GM12875 (cell line): ENCODE data around the gene STX1B.

Experiments
- H3K4me3 ChIP-seq: one replicate; pipeline ENCODE4 v1.5.1; 2011; ENCODE audit warnings: low read depth, low read length, control low read depth
- CTCF ChIP-seq: IDR thresholded peaks from 2 replicates; pipeline ENCODE4 v1.5.1; 2011; ENCODE audit warnings: low read depth, mild to moderate bottlenecking, control low read depth, inconsistent platforms, low read length, moderate library complexity, borderline replicate concordance; ENCODE audit not compliant: insufficient read depth

Gene STX1B

DNA sequence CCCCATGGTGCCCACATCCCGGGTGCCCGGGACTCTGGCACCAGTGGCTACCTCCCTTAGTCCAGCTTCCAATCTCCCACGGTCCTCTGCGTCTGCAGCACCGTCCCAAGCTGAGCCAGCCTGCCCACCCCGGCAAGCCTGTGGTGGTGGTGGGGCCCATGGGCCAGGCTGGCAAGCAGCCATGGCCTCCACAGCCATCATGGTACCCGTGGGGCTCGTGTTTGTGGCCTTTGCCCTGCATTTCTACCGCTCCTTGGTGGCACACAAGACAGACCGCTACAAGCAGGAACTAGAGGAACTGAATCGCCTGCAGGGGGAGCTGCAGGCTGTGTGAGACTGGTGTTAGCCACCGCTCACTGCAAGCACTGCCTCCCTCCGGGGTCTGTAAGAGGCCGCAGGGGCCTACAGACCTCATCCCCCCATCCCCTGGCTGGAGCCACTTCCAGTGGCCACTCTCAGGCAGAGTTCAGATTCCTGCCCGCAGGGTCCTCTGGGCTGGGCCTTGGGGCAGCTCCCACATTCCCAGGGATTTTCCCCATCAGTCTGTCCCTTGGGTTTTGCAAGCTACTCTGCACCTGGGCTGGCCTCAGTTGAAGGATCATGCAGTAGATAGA lies 56.8 kb downstream of the STX1B start:
- TF ChIP-seq CTCF: peak; percentile 82
- no peak overlapping the region for H3K4me3 ChIP-seq

GRCh38 chr16:30953111-30953510 lies 57.3 kb downstream of the STX1B start:
- H3K4me3 ChIP-seq: no peak overlapping the region
- TF ChIP-seq CTCF: no peak

DNA sequence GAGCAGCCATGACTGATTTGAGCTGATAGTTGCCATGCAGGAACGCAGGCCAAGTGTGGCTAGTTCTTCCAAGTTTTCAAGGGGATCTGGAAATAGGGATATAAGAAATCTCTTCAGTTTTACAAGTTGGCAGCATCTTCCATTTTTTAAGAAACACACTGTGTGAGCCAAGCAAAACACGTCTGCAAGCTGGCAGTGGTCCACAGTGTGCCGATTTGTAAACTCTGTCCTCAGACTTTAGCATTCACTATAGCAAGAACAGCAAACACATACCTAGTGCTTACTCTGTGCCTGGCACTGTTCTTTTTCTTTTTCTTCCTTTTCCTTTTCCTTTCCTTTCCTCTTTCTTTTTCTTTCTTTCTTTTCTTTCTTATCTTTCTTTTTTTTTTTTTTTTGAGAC lies 58.7 kb downstream of the STX1B start:
- H3K4me3 ChIP-seq: no peak overlapping the region
- no peak for TF ChIP-seq CTCF

DNA sequence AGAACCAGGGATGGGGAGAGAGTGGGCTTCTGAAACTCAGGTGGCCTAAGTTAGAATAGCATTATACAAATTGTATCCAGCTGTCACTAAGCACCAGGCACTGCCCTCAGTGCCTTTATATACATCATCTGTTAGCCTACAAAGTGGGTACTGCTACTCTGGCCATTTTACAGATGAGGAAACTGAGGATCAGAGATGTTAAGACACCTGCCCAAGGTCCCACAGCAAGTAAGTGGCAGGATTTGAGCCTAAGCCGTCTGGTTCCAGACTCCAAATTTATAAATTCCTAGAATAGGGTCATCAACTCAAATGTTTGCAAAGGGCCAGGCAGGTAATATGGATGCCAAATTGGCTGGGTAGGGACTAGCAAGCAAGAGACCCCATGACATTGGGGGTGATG lies 59.2 kb downstream of the STX1B start:
- H3K4me3 ChIP-seq: no peak overlapping the region
- no peak for TF ChIP-seq CTCF

DNA sequence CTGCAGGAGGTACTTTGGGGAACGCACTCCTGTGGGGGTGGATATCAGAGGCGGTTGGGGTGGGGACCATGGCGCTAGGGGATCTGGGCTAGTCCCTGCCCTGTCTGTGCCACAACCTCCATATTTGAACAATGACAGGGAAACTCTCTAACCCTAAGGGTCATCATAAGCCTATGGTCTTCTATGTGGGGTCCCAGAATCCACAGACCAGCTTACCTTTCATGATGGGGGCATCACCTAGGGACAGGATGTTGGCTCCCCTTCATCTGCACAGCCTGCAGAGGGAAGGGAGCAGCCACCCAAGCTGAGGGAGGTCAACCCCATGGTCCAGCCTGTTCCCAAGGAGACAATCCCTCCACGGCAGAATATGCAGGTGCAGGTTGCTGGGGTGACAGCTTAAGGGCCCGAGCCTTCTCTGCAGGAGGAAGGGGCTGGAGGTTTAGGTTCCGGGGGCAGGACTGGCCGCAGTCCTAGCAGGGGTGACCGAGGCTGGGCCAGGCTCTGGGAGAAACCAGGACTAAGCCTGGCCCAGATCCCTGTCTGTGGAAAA lies 59.8 kb downstream of the STX1B start:
- TF ChIP-seq CTCF: no peak
- peak overlapping the region; percentile 86 for H3K4me3 ChIP-seq

DNA sequence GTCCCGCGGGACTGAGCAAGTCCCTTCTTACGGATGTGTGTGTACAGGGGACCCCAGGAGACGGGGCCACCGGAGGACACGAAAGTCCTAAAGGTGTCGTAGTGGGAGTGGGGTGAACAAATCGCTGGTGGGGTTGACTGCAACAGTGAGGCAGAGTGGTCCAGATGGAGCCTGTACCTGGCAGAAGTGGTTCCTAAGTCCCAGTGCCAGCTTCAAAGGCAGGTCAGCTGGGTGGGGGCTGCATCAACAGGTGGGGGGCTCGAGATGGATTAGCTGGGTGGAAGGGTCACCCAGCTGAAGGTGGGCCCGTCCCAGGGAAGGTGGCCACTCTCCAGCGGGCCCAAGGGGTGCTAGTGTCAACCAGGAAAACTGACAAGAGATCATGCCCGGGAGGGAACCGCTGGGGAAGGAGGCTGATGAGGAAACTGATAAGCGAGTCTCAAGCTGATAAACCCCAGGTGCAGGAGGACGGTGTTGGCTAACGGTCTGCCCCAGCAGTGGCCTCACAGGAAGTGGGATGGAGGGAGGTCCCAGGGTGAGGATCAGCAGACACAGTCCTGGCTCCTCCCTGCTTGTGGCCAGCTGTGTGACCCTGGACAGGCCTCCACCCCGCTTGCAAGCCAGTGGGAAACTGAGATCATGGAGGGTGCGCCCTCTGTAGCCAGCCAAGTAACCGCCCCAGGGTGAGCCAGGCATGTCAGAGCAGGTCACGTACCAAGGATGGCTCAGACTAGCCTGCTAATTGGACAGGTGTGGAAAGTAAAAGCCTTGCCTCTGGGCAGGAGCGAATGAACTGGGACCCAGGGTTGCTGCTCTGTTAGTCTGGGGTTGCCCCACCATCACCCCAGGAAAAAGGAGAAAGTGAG lies 60.6 kb downstream of the STX1B start:
- peak overlapping the region; percentile 86 for H3K4me3 ChIP-seq
- TF ChIP-seq CTCF: peak; percentile 44; the same call in 1 of the 2 replicates
